ENCODE measurements around the gene SLC5A3. TPM values are rescaled to one million over a fixed set of nuclear protein-coding genes. Genes with fewer than 3 reads are reported as not detected.

SLC5A3 gene
- total and polyA plus RNA-seq, 2 donors (not counting 1 experiment from before 2014, with no cell fraction given): 1.2 to 16.7 TPM

DNA sequence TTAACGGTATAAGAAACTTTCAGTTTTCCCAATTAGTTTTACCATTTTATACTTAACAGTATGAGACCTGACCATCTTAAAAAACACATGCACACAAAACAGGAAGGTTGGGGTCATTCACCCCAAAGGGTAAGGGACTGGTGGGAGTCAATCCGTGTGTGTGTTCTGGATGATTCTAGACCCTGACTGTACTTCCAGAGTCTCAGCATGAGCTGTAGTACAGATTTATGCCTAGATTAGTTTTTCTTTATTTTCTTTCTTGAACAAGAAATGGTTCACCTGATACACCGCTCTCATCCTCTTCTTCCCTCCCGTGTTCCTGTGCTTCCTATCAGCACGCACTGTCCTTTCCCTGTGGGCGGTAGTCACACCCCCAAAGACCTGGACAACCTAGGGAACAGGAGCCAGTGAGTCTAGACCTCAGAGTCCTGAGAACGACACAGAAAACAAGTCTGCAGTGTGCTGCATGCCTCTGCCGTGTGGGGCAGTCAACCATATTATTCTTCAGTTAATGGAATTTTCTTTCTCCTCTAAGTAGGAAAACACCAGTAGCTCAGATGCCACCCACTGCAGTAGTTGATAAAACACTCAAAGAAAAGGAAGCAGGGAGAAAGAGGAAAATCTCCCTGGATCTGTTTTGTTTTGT lies 38.9 kb upstream of the SLC5A3 start:
- H3K9me3 ChIP-seq (ENCODE audit: control extremely low read depth in 1 of 3, control insufficient read depth in 2 of 3, insufficient read depth in 1 of 3, low read length in 2 of 3): peaks cover 0 to 3% (median 0%) of the 10 kb centered on the region in 3 donors
- H3K27me3 ChIP-seq (replicated peaks in 1 of 4; ENCODE audit: control extremely low read depth in 1 of 4, control insufficient read depth in 3 of 4, insufficient read depth in 4 of 4, low read length in 3 of 4): no peaks in the 10 kb centered on the region
- ChIA-PET POLR2A (no interaction called here), CTCF (interaction anchor here (0.9 kb wide), 1 partner anchor 110 kb away, joined by 3 read pairs; no protein-coding TSS in a partner anchor)
- peaks cover 2% of the 10 kb centered on the region for H3K27me3 Mint-ChIP-seq
- H3K27ac ChIP-seq (ENCODE audit: low read length in 2 of 2): no peak overlapping the region
- DNase-seq (no peak), ATAC-seq (ENCODE audit: low read depth) (no peak)
- H3K79me2 ChIP-seq (ENCODE audit: control insufficient read depth, insufficient read depth, low read length): no peaks in the 10 kb centered on the region
- H3K36me3 ChIP-seq (replicated peaks in 1 of 2; ENCODE audit: control extremely low read depth in 1 of 2, control insufficient read depth in 1 of 2, extremely low read depth in 1 of 2, insufficient read depth in 2 of 2, low read length in 1 of 2): no peaks in the 10 kb centered on the region
- TF ChIP-seq EZH2 (IDR thresholded peaks at IDR 0.05; ENCODE audit: borderline replicate concordance, insufficient read depth, low read depth, low read length, poor library complexity, severe bottlenecking): no peak
- TF ChIP-seq CTCF (IDR thresholded peaks at IDR 0.05): no peak
- 95% methylated on average over 4 of the region's 8 CpGs for WGBS (ENCODE audit: insufficient coverage)
- H3K4me3 Mint-ChIP-seq: no peak overlapping the region
- intact Hi-C loops (cut with micrococcal nuclease): no loop called here
- H3K4me3 ChIP-seq (ENCODE audit: control extremely low read depth in 1 of 5, extremely low read depth in 1 of 5, insufficient read depth in 1 of 5, low read depth in 2 of 5, low read length in 4 of 5): no peak overlapping the region
- H3K27ac Mint-ChIP-seq: no peak overlapping the region
- peaks cover 2% of the 10 kb centered on the region for H3K9me3 Mint-ChIP-seq (ENCODE audit: insufficient read depth)
- no peaks in the 10 kb centered on the region for H4K20me1 ChIP-seq (ENCODE audit: control insufficient read depth, insufficient read depth, low read length, poor library complexity, severe bottlenecking)
- H3K9ac ChIP-seq (ENCODE audit: low read length): no peak overlapping the region
- peaks cover 0 to 2% of the 10 kb centered on the region in 2 donors for H3K4me1 ChIP-seq (ENCODE audit: control insufficient read depth in 2 of 2, insufficient read depth in 2 of 2, low read length in 2 of 2)
- H3K4me2 ChIP-seq (replicated peaks; ENCODE audit: low read depth, low read length, poor library complexity, severe bottlenecking): no peak overlapping the region
- peaks cover 16% of the 10 kb centered on the region for H3K4me1 Mint-ChIP-seq
- H2AFZ ChIP-seq (ENCODE audit: insufficient read depth, low read depth, low read length, poor library complexity, severe bottlenecking): no peak overlapping the region

DNA sequence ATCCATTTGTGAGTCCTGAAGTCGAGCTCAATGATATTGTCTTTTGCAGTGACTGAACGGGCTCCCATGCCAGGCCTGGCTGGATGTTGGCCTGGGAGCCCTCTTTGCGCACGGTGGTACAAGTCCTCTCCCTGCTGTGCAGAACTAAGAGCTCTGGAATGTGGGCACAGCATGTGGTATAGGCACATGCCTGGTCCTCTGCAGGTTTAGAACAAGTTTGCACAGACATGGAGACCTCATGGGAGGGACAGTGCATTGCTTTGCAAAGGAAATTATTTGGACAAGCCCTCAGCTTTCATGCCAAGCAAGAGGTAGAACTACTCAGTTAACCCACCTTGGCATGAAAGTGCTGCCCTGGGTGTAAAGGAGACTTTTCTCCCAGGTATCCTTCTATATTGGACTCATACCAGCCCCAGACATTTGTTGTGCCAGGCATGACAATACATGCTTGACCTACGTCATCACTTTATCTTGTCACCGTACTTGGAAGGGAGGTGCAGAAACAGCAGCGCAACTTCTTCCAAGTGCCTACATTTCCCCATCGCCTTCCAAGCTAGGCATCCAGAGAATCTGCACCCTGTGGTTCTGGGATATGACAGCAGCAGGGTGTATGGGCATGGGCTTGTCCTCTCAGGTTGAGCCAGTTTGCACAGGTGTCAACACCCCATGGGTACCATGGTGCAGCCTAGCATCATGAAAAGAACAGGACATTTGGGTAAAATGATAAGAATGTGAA lies 37.6 kb upstream of the SLC5A3 start:
- 96% methylated on average over 7 of the region's 8 CpGs for WGBS (ENCODE audit: insufficient coverage)
- ChIA-PET CTCF (interaction anchor here (0.5 to 0.9 kb wide), 2 partner anchors 112 to 127 kb away, joined by 3 read pairs; no protein-coding TSS in a partner anchor), POLR2A (no interaction called here)
- peaks cover 2% of the 10 kb centered on the region for H3K9me3 Mint-ChIP-seq (ENCODE audit: insufficient read depth)
- no peak overlapping the region for H3K27ac Mint-ChIP-seq
- Histone ChIP-seq H3K79me2 (ENCODE audit: control insufficient read depth, insufficient read depth, low read length) (no peaks in the 10 kb centered on the region), H3K27ac (ENCODE audit: low read length in 2 of 2) (no peak overlapping the region), H3K9me3 (ENCODE audit: control extremely low read depth in 1 of 3, control insufficient read depth in 2 of 3, insufficient read depth in 1 of 3, low read length in 2 of 3) (no peaks in the 10 kb centered on the region), H3K4me2 (replicated peaks; ENCODE audit: low read depth, low read length, poor library complexity, severe bottlenecking) (no peak overlapping the region), H3K9ac (ENCODE audit: low read length) (no peak overlapping the region), H3K27me3 (replicated peaks in 1 of 4; ENCODE audit: control extremely low read depth in 1 of 4, control insufficient read depth in 3 of 4, insufficient read depth in 4 of 4, low read length in 3 of 4) (no peaks in the 10 kb centered on the region), H2AFZ (ENCODE audit: insufficient read depth, low read depth, low read length, poor library complexity, severe bottlenecking) (no peak overlapping the region), H4K20me1 (ENCODE audit: control insufficient read depth, insufficient read depth, low read length, poor library complexity, severe bottlenecking) (no peaks in the 10 kb centered on the region), H3K4me3 (ENCODE audit: control extremely low read depth in 1 of 5, extremely low read depth in 1 of 5, insufficient read depth in 1 of 5, low read depth in 2 of 5, low read length in 4 of 5) (no peak overlapping the region), H3K4me1 (ENCODE audit: control insufficient read depth in 2 of 2, insufficient read depth in 2 of 2, low read length in 2 of 2) (no peaks in the 10 kb centered on the region), H3K36me3 (replicated peaks in 1 of 2; ENCODE audit: control extremely low read depth in 1 of 2, control insufficient read depth in 1 of 2, extremely low read depth in 1 of 2, insufficient read depth in 2 of 2, low read length in 1 of 2) (no peaks in the 10 kb centered on the region)
- H3K27me3 Mint-ChIP-seq: peaks cover 2% of the 10 kb centered on the region
- no peak for TF ChIP-seq CTCF (IDR thresholded peaks at IDR 0.05)
- TF ChIP-seq EZH2 (IDR thresholded peaks at IDR 0.05; ENCODE audit: borderline replicate concordance, insufficient read depth, low read depth, low read length, poor library complexity, severe bottlenecking): no peak
- H3K4me1 Mint-ChIP-seq: peaks cover 7% of the 10 kb centered on the region
- DNase-seq: no peak
- intact Hi-C loops (cut with micrococcal nuclease): no loop called here
- H3K4me3 Mint-ChIP-seq: no peak overlapping the region
- ATAC-seq (ENCODE audit: low read depth): no peak

Measured in B cell (primary cell).